ENCODE measurements around the gene ABHD16B. TPM values are rescaled to one million over a fixed set of nuclear protein-coding genes. Genes with fewer than 3 reads are reported as not detected.

Gene ABHD16B
- total and polyA plus RNA-seq, 2 donors (not counting 3 experiments of a cell fraction or from before 2014, with no cell fraction given) = not detected

GRCh38 chr20:63814891-63815614 is 46.2 kb upstream of the ABHD16B start:
- Histone ChIP-seq H3K9ac (replicated peaks; ENCODE audit: extremely low read depth, insufficient read depth, low read length) (no peak overlapping the region), H2AFZ (ENCODE audit: low read depth, low read length) (no peak overlapping the region), H4K20me1 (replicated peaks; ENCODE audit: control insufficient read depth, extremely low read depth, insufficient read depth, low read length) (no peaks in the 10 kb centered on the region), H3K9me3 (replicated peaks; ENCODE audit: control insufficient read depth, insufficient read depth, low read length) (no peaks in the 10 kb centered on the region), H3K9me1 (replicated peaks; ENCODE audit: control insufficient read depth, extremely low read depth, insufficient read depth, low read length) (no peaks in the 10 kb centered on the region), H3K4me3 (replicated peaks in 1 of 3; ENCODE audit: insufficient read depth in 1 of 3, low read depth in 1 of 3, low read length in 3 of 3) (no peak overlapping the region), H3K79me2 (ENCODE audit: control insufficient read depth, insufficient read depth, low read length) (no peaks in the 10 kb centered on the region), H3K4me2 (ENCODE audit: insufficient read depth, low read length) (no peak overlapping the region), H3K36me3 (ENCODE audit: control insufficient read depth in 2 of 2, extremely low read depth in 1 of 2, insufficient read depth in 2 of 2, low read length in 2 of 2) (no peaks in the 10 kb centered on the region), H3K27me3 (ENCODE audit: control insufficient read depth in 2 of 2, insufficient read depth in 2 of 2, low read length in 2 of 2) (no peaks in the 10 kb centered on the region), H3K27ac (ENCODE audit: insufficient read depth, low read depth, low read length) (no peak overlapping the region), H3K4me1 (ENCODE audit: control insufficient read depth, extremely low read depth, insufficient read depth, low read length) (no peaks in the 10 kb centered on the region)
- TF ChIP-seq EZH2 (IDR thresholded peaks at IDR 0.05; ENCODE audit: borderline replicate concordance, low read depth, low read length, severe bottlenecking) (no peak), MAX (IDR thresholded peaks at IDR 0.05; ENCODE audit: insufficient read depth, insufficient read length) (no peak), JUN (IDR thresholded peaks at IDR 0.05; ENCODE audit: borderline replicate concordance, insufficient read depth, insufficient read length, low read depth) (no peak), POLR2AphosphoS5 (IDR thresholded peaks at IDR 0.05; ENCODE audit: insufficient read depth, low read depth, low read length) (no peak), POLR2A (IDR thresholded peaks at IDR 0.05; ENCODE audit: low read depth, low read length) (no peak), CTCF (IDR thresholded peaks at IDR 0.05; ENCODE audit: extremely low read depth in 1 of 2, insufficient read depth in 1 of 2, low read depth in 1 of 2, low read length in 2 of 2) (no peak), MYC (IDR thresholded peaks at IDR 0.05; ENCODE audit: low read depth, low read length) (no peak), GATA2 (IDR thresholded peaks at IDR 0.05; ENCODE audit: insufficient read depth, insufficient read length, low read depth, low read length) (no peak), FOS (IDR thresholded peaks at IDR 0.05; ENCODE audit: borderline replicate concordance, insufficient read depth, low read length) (no peak)
- DNase-seq (ENCODE audit: low read depth, low spot score) = no peak
- FAIRE-seq = no peak
- POLR2A ChIA-PET = no interaction called here
- CTCF ChIA-PET = no interaction called here
- no TSS peak for BruUV-seq (replicated peaks)
- intact Hi-C loops (cut with micrococcal nuclease) (no loop called here), dilution Hi-C loops (cut with MboI; ENCODE audit: extremely low pct_ligation_motif_present, low sequenced_read_pairs) (no loop called here)

Measured in endothelial cell of umbilical vein (primary cell).